GM19099 (cell line): ENCODE results near the gene ZNF100.

Source experiments
- POLR2A ChIP-seq: IDR thresholded peaks from 3 replicates; pipeline ENCODE4 v1.6.1; 2011; ENCODE audit warnings: low read depth; ENCODE audit not compliant: insufficient read length; ENCODE audit errors: extremely low read depth

The ZNF100 gene

DNA sequence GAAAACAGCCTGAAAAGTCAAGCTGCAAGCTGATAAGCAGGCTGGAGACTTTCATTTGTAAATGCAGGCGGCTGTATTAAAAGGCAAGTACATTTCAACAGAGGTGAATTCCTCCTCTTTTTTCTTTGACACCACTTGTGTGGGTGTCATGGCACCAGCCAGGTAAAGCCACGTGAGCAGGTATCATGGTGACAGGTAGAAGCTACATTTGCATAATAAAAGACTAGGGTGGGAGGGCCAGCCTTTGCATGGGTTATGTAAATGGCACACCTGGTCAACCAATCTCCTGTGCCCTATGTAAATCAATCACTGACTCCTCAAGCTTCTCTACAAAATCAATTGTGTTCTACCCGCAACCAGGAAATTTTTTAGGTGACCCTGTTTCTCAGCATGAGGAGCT, 68.2 kb downstream of the ZNF100 start:
- TF ChIP-seq POLR2A, result no peak

DNA sequence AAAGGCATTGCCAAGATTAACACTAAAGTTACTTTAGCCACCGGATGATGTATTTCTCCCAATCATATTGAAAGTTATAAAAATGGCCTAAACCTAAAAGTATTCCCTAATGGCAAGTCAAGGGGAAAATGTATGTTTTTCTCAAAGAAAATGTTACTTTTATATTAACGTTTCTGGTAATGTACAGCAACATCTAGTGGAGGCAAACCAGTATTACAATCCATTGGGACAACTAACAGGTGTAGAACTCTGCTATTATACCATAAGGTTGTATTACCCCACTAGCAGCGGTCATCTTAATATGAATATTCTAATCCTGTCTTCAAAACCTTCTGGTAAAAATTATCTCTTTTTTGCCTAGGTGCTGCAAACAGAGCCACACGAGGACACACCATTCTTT, 69.2 kb downstream of the ZNF100 start:
- TF ChIP-seq POLR2A, result no peak

DNA sequence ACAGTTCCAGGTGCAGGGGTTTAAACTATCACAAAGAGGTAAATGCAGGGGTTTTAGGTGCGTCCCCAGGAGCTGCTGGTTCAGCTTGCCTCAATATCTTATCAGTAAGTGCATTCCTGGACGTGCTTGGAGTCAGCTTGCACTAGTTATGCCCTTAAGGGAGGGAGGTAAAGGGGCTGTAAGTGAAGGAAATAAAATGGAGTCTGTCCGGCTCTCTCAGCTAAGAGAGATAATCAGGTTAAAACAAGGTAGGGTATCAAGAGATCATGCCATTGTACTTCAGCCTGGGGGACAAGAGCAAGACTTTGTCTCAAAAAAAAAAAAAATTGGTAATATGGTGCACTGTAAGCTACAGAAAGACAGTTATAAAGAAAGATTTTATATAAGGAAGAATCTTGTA, 69.7 kb downstream of the ZNF100 start:
- no peak for TF ChIP-seq POLR2A

DNA sequence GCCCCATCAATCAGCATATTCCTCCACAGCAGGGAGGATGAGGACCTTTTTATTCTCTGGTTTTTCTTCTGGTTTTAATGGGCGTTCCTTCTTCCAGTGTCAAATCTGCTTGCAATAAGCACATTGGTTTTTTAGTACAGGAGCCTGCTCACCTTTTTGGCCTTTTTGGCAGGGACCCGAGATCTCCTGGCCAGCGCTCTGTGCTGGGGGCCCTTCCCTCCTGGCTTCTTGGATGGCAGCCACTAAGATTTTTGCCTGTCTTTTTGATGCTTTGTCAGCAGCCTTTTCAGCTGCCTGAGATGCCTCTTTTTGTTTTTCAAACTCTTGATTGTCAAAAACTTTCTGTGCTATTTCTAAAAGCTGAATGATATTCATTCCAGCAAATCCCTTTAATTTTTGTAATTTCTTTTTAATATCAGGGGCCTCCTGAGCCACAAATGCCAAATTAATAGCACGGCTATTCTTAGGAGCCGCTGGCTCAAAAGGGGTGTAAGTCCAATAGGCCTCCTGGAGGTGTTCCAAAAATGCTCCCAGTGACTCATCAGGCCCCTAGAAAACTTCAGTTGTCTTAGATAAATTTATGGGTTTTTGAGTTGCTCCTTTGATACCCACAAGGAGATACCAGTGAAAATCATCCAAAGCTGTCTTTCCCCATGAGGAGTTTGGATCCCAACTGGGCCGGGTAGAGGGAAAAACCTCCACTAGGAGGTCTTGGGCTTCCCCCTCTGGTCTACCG, 73.0 kb downstream of the ZNF100 start:
- no peak for TF ChIP-seq POLR2A

DNA sequence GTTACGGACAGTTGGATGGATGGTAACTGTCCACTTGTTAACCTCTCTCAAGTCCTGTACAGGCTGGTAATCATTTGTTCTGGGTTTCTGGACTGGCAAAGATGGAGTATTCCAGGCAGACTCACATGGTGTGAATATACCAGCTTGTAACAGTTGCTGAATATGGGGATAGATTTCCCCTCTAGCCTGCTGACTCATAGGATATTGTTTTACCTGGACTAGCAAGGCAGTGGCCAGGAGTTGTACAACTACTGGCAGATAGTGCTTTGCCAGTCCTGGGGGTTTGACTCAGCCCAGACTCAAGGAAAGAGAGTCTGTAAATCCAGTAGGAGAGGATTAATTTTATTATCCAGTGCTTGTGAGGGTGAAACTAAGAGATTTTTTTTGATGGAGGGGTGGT, 74.0 kb downstream of the ZNF100 start:
- no peak for TF ChIP-seq POLR2A

DNA sequence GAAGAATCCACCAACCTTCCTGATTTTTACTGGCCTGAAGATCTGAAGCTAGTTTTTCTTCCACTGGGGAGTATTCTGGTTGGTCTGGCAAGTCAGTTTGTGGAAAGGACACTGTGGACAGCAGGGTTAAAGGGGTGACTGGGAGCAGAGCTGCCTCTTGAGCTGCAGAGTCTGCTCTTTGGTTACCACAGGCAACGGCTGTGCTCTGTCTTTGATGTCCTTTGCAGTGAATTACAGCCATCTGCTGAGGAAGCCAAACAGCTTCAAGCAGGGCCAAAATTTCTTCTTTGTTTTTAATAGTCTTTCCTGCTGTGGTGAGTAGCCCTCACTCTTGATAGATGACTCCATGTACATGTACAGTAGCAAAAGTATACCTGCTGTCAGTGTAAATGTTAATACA, 75.7 kb downstream of the ZNF100 start:
- no peak for TF ChIP-seq POLR2A

DNA sequence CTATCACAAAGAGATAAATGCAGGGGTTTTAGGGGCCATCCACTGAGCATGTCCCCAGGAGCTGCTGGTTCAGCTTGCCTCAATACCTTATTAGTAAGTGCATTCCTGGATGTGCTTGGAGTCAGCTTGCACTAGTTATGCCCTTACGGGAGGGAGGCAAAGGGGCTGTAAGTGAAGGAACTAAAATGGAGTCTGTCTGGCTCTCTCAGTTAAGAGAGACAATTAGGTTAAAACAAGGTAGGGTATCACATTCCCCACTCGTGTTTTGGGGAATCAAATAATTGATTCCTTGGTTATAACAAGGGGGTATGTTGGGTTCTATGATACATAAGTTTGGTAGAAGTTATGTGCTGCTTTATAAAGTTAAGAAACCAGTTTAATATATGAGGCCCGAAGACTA, 78.9 kb downstream of the ZNF100 start:
- TF ChIP-seq POLR2A, result no peak

DNA sequence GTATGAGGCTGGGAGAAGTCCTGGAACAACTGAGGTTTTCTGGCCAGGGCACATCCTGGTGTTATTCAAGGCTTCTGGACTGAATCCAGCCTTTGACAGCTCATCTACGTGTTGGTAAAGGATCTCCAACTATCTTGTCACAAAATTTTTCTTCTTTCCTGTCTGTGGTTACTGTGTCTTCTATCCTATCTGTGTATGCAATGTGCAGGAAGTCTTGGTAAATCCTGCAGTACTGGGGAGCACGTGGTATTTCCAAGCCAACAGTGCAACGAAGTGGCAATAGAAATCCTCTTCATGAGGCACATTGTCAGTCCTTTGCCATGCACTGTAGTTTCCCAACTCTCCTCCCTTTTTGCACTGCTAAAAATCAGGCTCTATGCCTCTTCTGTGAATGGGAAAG, 86.7 kb downstream of the ZNF100 start:
- TF ChIP-seq POLR2A, result no peak

- TF ChIP-seq POLR2A, result no peak
Measured at GRCh38 chr19:21680026-21680425, 87.4 kb downstream of the ZNF100 start.

DNA sequence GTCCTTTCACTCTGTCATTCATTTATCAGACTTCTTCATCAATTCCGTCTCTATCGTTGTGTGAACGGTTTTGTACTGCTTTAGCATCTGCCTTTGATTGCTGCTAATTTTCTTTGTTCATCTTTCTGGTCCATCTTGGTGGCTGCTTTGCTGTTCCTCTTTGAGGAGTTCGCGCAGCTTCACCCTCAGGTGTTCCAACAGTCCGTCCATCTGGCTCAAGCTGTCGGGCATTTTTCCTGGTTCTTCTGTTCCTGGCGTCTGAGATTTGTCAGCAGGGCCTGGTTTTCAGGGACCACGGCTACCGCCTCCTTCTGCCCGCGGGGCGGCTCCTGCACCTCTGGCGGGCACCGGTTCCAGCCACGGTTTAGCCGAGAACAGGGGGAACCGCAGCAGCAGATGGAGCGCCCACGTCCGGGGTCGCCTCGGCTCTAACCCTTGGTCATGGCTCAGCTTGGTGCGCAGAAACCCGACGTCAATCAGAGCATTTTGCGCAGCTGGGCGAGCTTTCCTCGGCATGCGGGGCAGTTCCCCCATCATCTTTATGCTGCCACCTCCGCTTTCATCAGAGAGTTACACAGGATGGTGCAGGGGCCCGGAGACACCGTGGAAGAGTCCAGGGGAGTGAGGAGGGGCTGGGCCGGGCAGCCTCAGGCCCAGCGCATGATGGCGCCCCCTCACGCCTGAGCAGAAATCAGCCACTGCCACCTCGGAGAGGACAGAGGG, 89.5 kb downstream of the ZNF100 start:
- no peak for TF ChIP-seq POLR2A

GRCh38 chr19:21674454-21674853, 92.9 kb downstream of the ZNF100 start:
- no peak for TF ChIP-seq POLR2A
